Testis (tissue), 3 donors: ENCODE results near the gene OR5K2. TPM values are rescaled to one million over a fixed set of nuclear protein-coding genes. Genes with fewer than 3 reads are reported as not detected.

Experiments used
- DNase-seq: peaks from one replicate; pipeline ENCODE4 v3.0.0-alpha.2; 2019
- H3K27ac ChIP-seq, 2 donors: fragments of 200-600 bp; sonication (generic); one replicate each; pipeline ENCODE4 v1.5.1; 2019
- H3K27me3 ChIP-seq: fragments of 200-600 bp; sonication (generic); one replicate; pipeline ENCODE4 v1.5.1; 2019
- H3K36me3 ChIP-seq: fragments of 200-600 bp; sonication (generic); one replicate; pipeline ENCODE4 v1.5.1; 2017; ENCODE audit warnings: low read depth; ENCODE audit errors: missing control alignments
- H3K4me1 ChIP-seq: fragments of 200-600 bp; sonication (generic); one replicate; pipeline ENCODE4 v1.5.1; 2019
- H3K4me3 ChIP-seq, 2 donors: fragments of 200-600 bp; sonication (generic); one replicate each; pipeline ENCODE4 v1.5.1; 2017 to 2019
- H3K9me3 ChIP-seq: fragments of 200-600 bp; sonication (generic); one replicate; pipeline ENCODE4 v1.5.1; 2017
- CTCF ChIP-seq, 3 experiments: fragments of 450-650 bp in 2 of 3; fragments of 200-600 bp in 1 of 3; sonication (generic) in 1 of 3; IDR thresholded peaks; one replicate each; pipeline ENCODE4 v1.5.1; 2016 to 2019; ENCODE audit warnings: antibody characterized with exemption in 3 of 3, mild to moderate bottlenecking in 2 of 3, moderate library complexity in 1 of 3
- POLR2A ChIP-seq: fragments of 450-650 bp; IDR thresholded peaks from one replicate; pipeline ENCODE4 v1.6.1; 2017; ENCODE audit warnings: antibody characterized with exemption, mild to moderate bottlenecking, moderate library complexity
- WGBS, 2 donors: methylation state at CpG; one replicate each; pipeline ENCODE4 v1.1.5; 2018; 5-methylcytosine and 5-hydroxymethylcytosine counted together
- intact Hi-C: fragments of 100-400 bp; cut with DNase I; formaldehyde crosslinking; loops from one replicate; pipeline ENCODE4 v1.15.1; 2023; ENCODE audit warnings: low total_unique reads
- polyA plus RNA-seq: library from polyadenylated mRNA; stranded (reverse); fragments of 350-450 nt; fragmentation: Illumina TruSeq; extraction: RNeasy Lipid Tissue Mini Kit (QIAGEN cat#74804); gene quantifications from one replicate; pipeline ENCODE4 v1.2.3, GENCODE V29; 2014; ENCODE audit warnings: low read depth, low replicate concordance; ENCODE audit not compliant: insufficient read depth
- total RNA-seq, 2 donors: library from RNA; depleted of rRNA; stranded (reverse); fragments of >200 nt; gene quantifications; one replicate each; pipeline ENCODE4 v1.2.3, GENCODE V29; 2016

OR5K2 gene
- total and polyA plus RNA-seq, 3 donors from 2014 or later = not detected

- intact Hi-C loops = no loop called here
- no peaks in the 10 kb centered on the region for H3K36me3 ChIP-seq
- 91 to 100% methylated on average over 1 of the region's 1 CpG for WGBS, 2 donors
Measured at GRCh38 chr3:98519351-98519750, 21.9 kb downstream of the OR5K2 start.

GRCh38 chr3:98521897-98522543 lies 24.5 kb downstream of the OR5K2 start:
- 0 to 2% methylated on average over 16 of the region's 16 CpGs for WGBS, 2 donors
- H3K4me1 ChIP-seq = no peaks in the 10 kb centered on the region
- no peaks in the 10 kb centered on the region for H3K27me3 ChIP-seq
- peak overlapping the region; percentile 89 to 98 for H3K4me3 ChIP-seq
- intact Hi-C loops = no loop called here
- DNase-seq = peak; percentile 64
- no peaks in the 10 kb centered on the region for H3K36me3 ChIP-seq
- H3K27ac ChIP-seq = peak overlapping the region; percentile 96 to 98
- no peak for TF ChIP-seq CTCF (IDR thresholded peaks at IDR 0.05)
- no peak for TF ChIP-seq POLR2A
- H3K9me3 ChIP-seq = no peaks in the 10 kb centered on the region

More at GRCh38 chr3:98519351-98519750, 21.9 kb downstream of the OR5K2 start:
- Histone ChIP-seq H3K4me3 (no peak overlapping the region), H3K27ac (no peak overlapping the region), H3K4me1 (no peaks in the 10 kb centered on the region), H3K27me3 (no peaks in the 10 kb centered on the region), H3K9me3 (no peaks in the 10 kb centered on the region)
- DNase-seq = no peak
- no peak for TF ChIP-seq CTCF (IDR thresholded peaks at IDR 0.05)

- H3K4me1 ChIP-seq = no peaks in the 10 kb centered on the region
- WGBS, 2 donors = 0% methylated on average over 40 to 62 of the region's 63 CpGs
- peak within 1 kb of the TSS; percentile 89 to 98 for H3K4me3 ChIP-seq
- H3K36me3 ChIP-seq = no peaks in the 10 kb centered on the region
- no peaks in the 10 kb centered on the region for H3K9me3 ChIP-seq
- no peak for TF ChIP-seq CTCF (IDR thresholded peaks at IDR 0.05)
- peak; percentile 63 for TF ChIP-seq POLR2A
- H3K27me3 ChIP-seq = no peaks in the 10 kb centered on the region
- H3K27ac ChIP-seq = peak within 1 kb of the TSS; percentile 96 to 98
- intact Hi-C loops = no loop called here
- DNase-seq = peak; percentile 99
Measured at GRCh38 chr3:98522544-98523281, 25.2 kb downstream of the OR5K2 start, which contains the start of gene CLDND1. Gene CLDND1 (minus strand): TSS chr3:98522902. CDS start chr3:98521424, 1,478 bp downstream.

- 60 to 79% methylated on average over 6 of the region's 6 CpGs for WGBS, 2 donors
- intact Hi-C loops = no loop called here
Measured at GRCh38 chr3:98525494-98525893, 28.0 kb downstream of the OR5K2 start.

More at GRCh38 chr3:98525494-98525893, 28.0 kb downstream of the OR5K2 start:
- TF ChIP-seq CTCF (IDR thresholded peaks at IDR 0.05) = no peak
- H3K27me3 ChIP-seq = no peaks in the 10 kb centered on the region
- H3K4me1 ChIP-seq = no peaks in the 10 kb centered on the region
- H3K9me3 ChIP-seq = no peaks in the 10 kb centered on the region
- H3K36me3 ChIP-seq = no peaks in the 10 kb centered on the region
- H3K4me3 ChIP-seq = no peak overlapping the region
- H3K27ac ChIP-seq = no peak overlapping the region
- DNase-seq = no peak
